ENCODE measurements around the gene TMEM178B. TPM values are rescaled to one million over a fixed set of nuclear protein-coding genes. Genes with fewer than 3 reads are reported as not detected.

Gene TMEM178B
- polyA plus RNA-seq, 1 donor (not counting 4 experiments of a cell fraction or from before 2014, with no cell fraction given) = not detected

DNA sequence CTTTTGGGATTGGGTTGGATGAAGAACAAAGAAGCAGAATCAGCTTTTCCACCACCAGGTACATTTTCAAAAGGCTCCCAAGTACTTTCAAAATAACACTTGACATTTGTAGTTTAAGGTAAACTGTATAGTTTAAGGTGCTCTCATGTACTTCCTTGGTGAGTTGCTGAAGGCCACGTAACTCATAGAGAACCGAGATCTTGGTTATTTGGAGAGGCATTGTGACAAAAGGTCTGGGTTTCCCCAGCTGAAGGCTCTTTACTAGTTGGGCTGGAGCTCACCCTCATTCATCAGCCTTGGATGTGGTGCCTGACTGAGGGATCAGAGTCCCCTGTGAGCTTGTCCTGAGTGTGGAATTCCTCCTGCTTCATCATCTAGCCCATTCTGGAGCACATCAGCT is 191.8 kb downstream of the TMEM178B start:
- Histone ChIP-seq H3K9ac (ENCODE audit: control insufficient read depth, extremely low read depth, insufficient read depth, low read length) (no peak overlapping the region), H3K4me3 (ENCODE audit: control insufficient read depth in 2 of 3, extremely low read depth in 1 of 3, insufficient read depth in 2 of 3, low read depth in 1 of 3, low read length in 3 of 3) (no peak overlapping the region), H3K79me2 (ENCODE audit: control insufficient read depth, insufficient read depth, low read length) (no peaks in the 10 kb centered on the region), H3K9me1 (ENCODE audit: control insufficient read depth, extremely low read depth, insufficient read depth, low read length) (no peaks in the 10 kb centered on the region), H3K27me3 (ENCODE audit: control insufficient read depth, extremely low read depth, insufficient read depth, low read length) (no peaks in the 10 kb centered on the region), H3K4me1 (ENCODE audit: control insufficient read depth, extremely low read depth, insufficient read depth, low read length) (no peaks in the 10 kb centered on the region), H3K9me3 (ENCODE audit: control insufficient read depth, low read depth, low read length) (no peaks in the 10 kb centered on the region), H4K20me1 (ENCODE audit: control insufficient read depth, extremely low read depth, insufficient read depth, low read length) (no peaks in the 10 kb centered on the region), H3K27ac (ENCODE audit: control insufficient read depth, insufficient read depth, low read length) (no peak overlapping the region), H2AFZ (ENCODE audit: control insufficient read depth, low read length) (no peak overlapping the region), H3K4me2 (ENCODE audit: control insufficient read depth, extremely low read depth, insufficient read depth, low read depth, low read length) (no peak overlapping the region), H3K36me3 (ENCODE audit: control insufficient read depth in 2 of 2, extremely low read depth in 1 of 2, insufficient read depth in 2 of 2, low read length in 2 of 2) (no peaks in the 10 kb centered on the region)
- FAIRE-seq (no peak), DNase-seq (ENCODE audit: low read depth, low spot score) (no peak)
- dilution Hi-C loops (cut with MboI; ENCODE audit: extremely low pct_ligation_motif_present, low sequenced_read_pairs) = no loop called here
- TF ChIP-seq, protein P1, sequence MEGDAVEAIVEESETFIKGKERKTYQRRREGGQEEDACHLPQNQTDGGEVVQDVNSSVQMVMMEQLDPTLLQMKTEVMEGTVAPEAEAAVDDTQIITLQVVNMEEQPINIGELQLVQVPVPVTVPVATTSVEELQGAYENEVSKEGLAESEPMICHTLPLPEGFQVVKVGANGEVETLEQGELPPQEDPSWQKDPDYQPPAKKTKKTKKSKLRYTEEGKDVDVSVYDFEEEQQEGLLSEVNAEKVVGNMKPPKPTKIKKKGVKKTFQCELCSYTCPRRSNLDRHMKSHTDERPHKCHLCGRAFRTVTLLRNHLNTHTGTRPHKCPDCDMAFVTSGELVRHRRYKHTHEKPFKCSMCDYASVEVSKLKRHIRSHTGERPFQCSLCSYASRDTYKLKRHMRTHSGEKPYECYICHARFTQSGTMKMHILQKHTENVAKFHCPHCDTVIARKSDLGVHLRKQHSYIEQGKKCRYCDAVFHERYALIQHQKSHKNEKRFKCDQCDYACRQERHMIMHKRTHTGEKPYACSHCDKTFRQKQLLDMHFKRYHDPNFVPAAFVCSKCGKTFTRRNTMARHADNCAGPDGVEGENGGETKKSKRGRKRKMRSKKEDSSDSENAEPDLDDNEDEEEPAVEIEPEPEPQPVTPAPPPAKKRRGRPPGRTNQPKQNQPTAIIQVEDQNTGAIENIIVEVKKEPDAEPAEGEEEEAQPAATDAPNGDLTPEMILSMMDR (optimal IDR thresholded peaks at IDR 0.05 in 1 of 3, IDR thresholded peaks at IDR 0.05 in 1 of 3, conservative IDR thresholded peaks at IDR 0.05 in 1 of 3; ENCODE audit: extremely low read depth in 1 of 3, insufficient read depth in 2 of 3, low read length in 3 of 3) = no peak
- TF ChIP-seq EZH2 (IDR thresholded peaks at IDR 0.05; ENCODE audit: low read length) = no peak

DNA sequence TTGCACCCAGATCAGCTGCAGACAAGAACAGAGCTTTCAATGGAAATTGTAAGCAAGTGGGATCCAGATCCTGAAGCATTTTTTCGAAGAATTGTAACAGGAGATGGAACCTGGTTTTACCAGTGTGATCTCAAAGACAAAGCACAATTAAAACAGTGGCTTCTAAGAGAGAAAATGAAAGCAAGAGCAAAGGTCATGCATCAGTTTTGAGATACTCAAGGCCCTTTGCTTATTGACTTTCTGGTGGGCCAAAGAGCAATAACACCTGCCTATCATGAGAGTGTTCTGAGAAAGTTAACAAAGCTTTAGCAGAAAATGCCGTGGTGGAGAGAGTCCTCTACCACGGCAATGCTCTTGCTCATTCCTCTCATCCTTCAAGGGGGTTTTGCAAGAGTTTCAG is 194.8 kb downstream of the TMEM178B start:
- no peaks in the 10 kb centered on the region for H4K20me1 ChIP-seq (ENCODE audit: control insufficient read depth, extremely low read depth, insufficient read depth, low read length)
- TF ChIP-seq, protein P1 (optimal IDR thresholded peaks at IDR 0.05 in 1 of 3, IDR thresholded peaks at IDR 0.05 in 1 of 3, conservative IDR thresholded peaks at IDR 0.05 in 1 of 3; ENCODE audit: extremely low read depth in 1 of 3, insufficient read depth in 2 of 3, low read length in 3 of 3) = no peak
- TF ChIP-seq EZH2 (IDR thresholded peaks at IDR 0.05; ENCODE audit: low read length) = no peak
- no peak overlapping the region for H2AFZ ChIP-seq (ENCODE audit: control insufficient read depth, low read length)
- dilution Hi-C loops (cut with MboI; ENCODE audit: extremely low pct_ligation_motif_present, low sequenced_read_pairs) = no loop called here
- H3K9ac ChIP-seq (ENCODE audit: control insufficient read depth, extremely low read depth, insufficient read depth, low read length) = no peak overlapping the region
- H3K4me1 ChIP-seq (ENCODE audit: control insufficient read depth, extremely low read depth, insufficient read depth, low read length) = no peaks in the 10 kb centered on the region
- FAIRE-seq = no peak
- H3K27me3 ChIP-seq (ENCODE audit: control insufficient read depth, extremely low read depth, insufficient read depth, low read length) = no peaks in the 10 kb centered on the region
- no peak for DNase-seq (ENCODE audit: low read depth, low spot score)
- H3K9me1 ChIP-seq (ENCODE audit: control insufficient read depth, extremely low read depth, insufficient read depth, low read length) = no peaks in the 10 kb centered on the region
- H3K27ac ChIP-seq (ENCODE audit: control insufficient read depth, insufficient read depth, low read length) = no peak overlapping the region
- H3K79me2 ChIP-seq (ENCODE audit: control insufficient read depth, insufficient read depth, low read length) = no peaks in the 10 kb centered on the region
- no peak overlapping the region for H3K4me3 ChIP-seq (ENCODE audit: control insufficient read depth in 2 of 3, extremely low read depth in 1 of 3, insufficient read depth in 2 of 3, low read depth in 1 of 3, low read length in 3 of 3)
- no peaks in the 10 kb centered on the region for H3K9me3 ChIP-seq (ENCODE audit: control insufficient read depth, low read depth, low read length)
- no peaks in the 10 kb centered on the region for H3K36me3 ChIP-seq (ENCODE audit: control insufficient read depth in 2 of 2, extremely low read depth in 1 of 2, insufficient read depth in 2 of 2, low read length in 2 of 2)
- no peak overlapping the region for H3K4me2 ChIP-seq (ENCODE audit: control insufficient read depth, extremely low read depth, insufficient read depth, low read depth, low read length)
